Esophagus squamous epithelium (tissue), 4 donors: Measurements from ENCODE around the gene ARFGEF3.

Source experiments
- POLR2A ChIP-seq, 4 donors: fragments of 450-650 bp; IDR thresholded peaks; one replicate each; pipeline ENCODE4 v1.6.1; 2017; ENCODE audit warnings: antibody characterized with exemption in 4 of 4, mild to moderate bottlenecking in 4 of 4, moderate library complexity in 3 of 4
- TF ChIP-seq, protein P1 (sequence below), 6 experiments: fragments of 450-650 bp in 4 of 6; fragments of 200-600 bp in 2 of 6; sonication (generic) in 2 of 6; IDR thresholded peaks; one replicate each; pipeline ENCODE4 v1.5.1; 2016 to 2019; ENCODE audit warnings: antibody characterized with exemption in 6 of 6, mild to moderate bottlenecking in 4 of 6, moderate library complexity in 4 of 6

DNA sequence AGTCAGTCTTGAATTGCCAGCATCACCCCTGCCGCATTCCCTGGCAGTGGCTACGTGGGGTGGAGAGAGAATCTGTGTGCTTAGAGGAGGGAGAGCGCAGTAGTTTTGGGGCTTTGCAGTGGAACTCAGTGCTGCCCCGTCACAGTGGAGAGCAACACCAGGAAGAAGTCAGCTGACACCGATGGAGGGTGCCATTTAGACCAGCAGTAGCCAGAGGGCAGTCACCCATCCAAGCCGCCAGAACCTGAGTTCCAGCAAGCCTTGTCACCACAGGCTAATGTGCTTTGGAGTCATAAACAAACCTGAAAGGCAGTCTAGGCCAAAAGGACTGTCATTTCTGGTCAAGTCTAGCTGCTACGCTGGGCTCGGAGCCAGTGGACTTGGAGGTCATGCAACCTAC lies 32.5 kb upstream of the ARFGEF3 start:
- TF ChIP-seq, protein P1, sequence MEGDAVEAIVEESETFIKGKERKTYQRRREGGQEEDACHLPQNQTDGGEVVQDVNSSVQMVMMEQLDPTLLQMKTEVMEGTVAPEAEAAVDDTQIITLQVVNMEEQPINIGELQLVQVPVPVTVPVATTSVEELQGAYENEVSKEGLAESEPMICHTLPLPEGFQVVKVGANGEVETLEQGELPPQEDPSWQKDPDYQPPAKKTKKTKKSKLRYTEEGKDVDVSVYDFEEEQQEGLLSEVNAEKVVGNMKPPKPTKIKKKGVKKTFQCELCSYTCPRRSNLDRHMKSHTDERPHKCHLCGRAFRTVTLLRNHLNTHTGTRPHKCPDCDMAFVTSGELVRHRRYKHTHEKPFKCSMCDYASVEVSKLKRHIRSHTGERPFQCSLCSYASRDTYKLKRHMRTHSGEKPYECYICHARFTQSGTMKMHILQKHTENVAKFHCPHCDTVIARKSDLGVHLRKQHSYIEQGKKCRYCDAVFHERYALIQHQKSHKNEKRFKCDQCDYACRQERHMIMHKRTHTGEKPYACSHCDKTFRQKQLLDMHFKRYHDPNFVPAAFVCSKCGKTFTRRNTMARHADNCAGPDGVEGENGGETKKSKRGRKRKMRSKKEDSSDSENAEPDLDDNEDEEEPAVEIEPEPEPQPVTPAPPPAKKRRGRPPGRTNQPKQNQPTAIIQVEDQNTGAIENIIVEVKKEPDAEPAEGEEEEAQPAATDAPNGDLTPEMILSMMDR (IDR thresholded peaks at IDR 0.05), result no peak
- TF ChIP-seq POLR2A (IDR thresholded peaks at IDR 0.05), result no peak
